ENCODE results near the gene USP21.

- TF ChIP-seq, protein P1, sequence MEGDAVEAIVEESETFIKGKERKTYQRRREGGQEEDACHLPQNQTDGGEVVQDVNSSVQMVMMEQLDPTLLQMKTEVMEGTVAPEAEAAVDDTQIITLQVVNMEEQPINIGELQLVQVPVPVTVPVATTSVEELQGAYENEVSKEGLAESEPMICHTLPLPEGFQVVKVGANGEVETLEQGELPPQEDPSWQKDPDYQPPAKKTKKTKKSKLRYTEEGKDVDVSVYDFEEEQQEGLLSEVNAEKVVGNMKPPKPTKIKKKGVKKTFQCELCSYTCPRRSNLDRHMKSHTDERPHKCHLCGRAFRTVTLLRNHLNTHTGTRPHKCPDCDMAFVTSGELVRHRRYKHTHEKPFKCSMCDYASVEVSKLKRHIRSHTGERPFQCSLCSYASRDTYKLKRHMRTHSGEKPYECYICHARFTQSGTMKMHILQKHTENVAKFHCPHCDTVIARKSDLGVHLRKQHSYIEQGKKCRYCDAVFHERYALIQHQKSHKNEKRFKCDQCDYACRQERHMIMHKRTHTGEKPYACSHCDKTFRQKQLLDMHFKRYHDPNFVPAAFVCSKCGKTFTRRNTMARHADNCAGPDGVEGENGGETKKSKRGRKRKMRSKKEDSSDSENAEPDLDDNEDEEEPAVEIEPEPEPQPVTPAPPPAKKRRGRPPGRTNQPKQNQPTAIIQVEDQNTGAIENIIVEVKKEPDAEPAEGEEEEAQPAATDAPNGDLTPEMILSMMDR (IDR thresholded peaks at IDR 0.05) = peak in 3 of 4 experiments; percentile 13 to 59 (median 30)
- no peak for TF ChIP-seq POLR2A (IDR thresholded peaks at IDR 0.05)
Measured at GRCh38 chr1:161119092-161119903, 40.0 kb upstream of the USP21 start.
